Left forelimb (tissue), 1 donor: Measurements from ENCODE around the gene VAV1.
"Not testable (repeated sequence)": the region's sequence is repeated elsewhere in the genome, so short reads cannot be mapped to it uniquely, and the experiment has no call there.

ENCODE experiments used
- DNase-seq: peaks from one replicate; pipeline ENCODE4 v3.0.0-alpha.2; 2018; ENCODE audit warnings: low spot score

The VAV1 gene

DNA sequence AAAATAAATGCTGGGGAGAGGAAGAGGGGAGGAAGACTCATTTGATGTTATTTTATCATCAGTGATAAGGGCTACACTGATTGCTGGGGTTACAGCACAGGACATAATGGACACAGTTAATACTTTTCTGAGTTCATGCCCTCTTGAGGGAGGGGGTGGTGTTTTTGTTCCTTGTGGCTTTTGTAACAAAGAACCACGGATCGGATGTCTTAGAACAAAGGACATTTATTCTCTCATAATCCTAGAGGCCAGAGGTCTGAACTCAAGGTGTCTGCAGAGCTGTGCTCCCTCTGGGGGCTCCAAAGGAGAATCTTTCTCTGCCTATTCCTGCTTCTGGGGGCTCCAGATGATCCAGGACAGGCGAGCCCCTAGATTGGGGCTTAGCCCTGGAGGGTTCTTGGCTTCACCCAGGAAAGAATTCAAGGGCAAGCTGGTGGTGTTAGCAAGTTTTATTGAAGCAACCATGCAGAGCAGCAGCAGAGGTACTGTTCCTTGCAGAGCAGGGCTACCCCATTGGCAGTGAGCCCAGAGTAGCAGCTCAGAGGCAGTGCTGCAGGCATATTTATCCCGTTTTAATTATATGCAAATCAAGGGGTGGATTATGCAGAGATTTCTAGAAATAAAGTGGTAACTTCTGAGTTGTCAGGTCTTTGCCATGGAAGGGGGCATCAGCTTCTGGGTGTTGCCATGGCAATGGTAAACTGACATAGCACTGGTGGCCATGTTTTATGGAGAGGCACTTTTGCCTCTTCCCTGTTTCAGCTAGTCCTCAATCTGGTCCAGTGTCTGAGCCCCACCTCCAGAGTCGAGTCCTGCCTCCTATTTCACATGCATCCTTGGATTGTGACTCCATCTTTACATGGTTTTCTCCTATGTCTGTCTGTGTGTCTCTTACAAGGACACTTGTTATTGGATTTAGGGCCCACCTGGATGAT, 18.0 kb downstream of the VAV1 start:
- DNase-seq, result no peak

DNA sequence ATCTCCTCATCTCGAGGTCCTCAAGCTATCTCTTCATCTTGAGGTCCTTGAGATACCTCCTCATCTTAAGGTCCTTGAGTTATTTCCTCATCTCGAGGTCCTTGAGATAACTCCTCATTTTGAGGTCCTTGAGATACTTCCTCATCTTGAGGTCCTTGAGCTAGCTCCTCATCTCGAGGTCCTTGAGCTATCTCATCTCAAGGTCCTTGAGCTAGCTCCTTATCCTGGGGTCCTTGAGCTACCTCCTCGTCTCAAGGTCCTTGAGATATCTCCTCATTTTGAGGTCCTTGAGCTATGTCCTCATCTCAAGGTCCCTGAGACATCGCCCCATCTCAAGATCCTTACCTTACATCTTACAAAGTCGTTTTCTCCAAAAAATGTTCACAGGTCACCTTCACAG, 18.7 kb downstream of the VAV1 start:
- DNase-seq, result no peak

DNA sequence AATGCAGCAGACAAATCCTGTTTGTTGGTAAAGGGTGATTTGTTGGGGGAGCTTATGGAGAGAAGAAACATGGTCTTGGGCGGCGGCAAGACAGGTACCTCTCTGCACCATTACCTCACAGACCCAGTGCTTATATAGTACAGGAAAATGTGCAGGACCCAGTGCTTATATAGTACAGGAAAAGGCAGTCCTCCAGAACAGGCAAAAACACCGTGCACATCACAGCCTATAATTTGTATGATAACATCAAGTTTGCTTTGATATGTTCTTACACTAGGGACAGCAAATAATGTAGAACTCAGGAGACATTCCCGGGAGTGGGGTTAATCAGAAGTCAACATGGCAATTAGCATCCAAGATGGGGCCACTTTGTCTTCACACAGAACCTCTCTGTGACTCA, 20.9 kb downstream of the VAV1 start:
- DNase-seq, result no peak

DNA sequence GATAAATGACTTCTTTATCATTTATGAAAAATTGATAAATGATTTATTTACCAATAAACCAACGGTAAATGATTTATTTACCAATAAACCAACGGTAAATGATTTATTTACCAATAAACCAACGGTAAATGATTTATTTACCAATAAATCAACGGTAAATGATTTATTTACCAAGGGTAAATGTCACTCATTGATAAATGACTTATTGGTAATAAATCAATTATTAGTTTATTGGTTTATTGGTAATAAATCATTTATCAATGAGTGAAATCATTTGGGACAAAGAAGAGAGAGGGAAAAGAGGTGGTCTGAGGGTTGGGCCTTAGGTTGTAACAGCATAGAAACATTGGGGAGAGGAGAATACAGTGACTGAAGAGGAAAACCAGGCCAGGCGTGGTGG, 21.5 kb downstream of the VAV1 start:
- DNase-seq, result no peak

DNA sequence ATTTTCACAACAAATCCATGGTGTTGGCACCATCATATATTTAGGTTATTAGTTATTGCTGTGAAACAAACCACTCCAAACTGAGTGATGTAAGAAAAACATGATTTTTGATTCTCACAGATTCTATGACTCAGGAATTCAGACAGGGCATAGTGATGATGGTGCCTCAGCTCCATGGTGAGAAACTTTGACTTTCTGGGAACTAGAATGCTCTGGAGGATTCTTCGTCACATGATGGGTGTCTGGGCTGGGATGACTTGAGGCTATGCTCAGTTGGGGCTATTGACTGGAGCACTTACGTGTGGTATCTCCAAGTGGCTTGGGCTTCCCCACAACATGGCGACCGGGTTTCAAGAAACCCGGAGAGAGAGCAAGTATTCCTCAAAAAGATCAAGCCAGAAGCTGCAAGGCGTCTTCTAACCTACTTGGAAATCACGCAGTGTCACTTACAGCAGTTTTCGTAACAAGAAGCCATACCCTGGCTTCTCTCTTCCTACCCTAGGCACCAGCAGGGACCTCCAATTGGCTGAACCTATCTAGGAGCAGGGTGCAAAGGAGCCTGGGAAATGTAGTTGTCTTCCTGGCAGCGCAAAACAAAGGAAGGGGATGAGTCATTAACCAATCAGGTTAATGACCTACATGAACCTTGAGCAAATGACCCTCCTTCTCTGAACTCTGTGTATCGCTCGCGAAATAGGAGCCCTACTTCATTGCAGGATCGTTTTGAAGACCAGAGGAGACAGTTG, 22.4 kb downstream of the VAV1 start:
- no peak for DNase-seq

DNA sequence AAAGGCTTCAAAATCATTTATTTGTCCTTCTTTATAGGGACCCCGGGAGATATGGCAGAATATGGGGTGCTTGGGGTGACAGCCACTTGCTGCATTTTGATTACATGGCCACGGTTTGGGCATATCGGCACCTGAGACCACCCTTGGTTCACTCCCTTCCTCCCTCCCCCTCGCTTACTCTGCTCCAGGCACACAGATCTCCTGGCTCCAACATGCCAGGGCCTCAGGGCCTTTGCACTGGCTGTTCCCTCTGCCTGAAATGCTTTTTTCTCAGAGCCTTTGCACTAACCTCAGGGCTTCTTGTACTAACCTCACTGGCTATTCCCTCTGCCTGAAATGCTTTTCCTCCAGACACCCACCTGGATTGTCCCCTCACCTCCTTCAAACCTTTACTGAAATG, 23.8 kb downstream of the VAV1 start:
- DNase-seq, result no peak

DNA sequence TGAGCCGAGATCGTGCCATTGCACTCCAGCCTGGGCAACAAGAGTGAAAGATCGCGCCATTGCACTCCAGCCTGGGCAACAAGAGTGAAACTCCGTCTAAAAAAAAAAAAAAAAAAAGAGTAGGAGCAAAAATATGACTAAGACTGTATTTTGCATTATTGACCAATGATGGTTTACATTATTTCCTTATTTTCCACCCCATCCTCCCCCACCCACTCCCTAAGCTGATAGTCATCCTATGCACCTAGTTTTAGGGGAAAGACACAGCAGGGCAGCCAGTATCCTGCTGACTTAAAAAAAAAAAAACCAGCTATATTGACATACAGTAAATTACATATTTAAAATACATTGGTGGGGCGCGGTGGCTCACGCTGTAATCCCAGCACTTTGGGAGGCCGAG, 25.1 kb downstream of the VAV1 start:
- no peak for DNase-seq

DNA sequence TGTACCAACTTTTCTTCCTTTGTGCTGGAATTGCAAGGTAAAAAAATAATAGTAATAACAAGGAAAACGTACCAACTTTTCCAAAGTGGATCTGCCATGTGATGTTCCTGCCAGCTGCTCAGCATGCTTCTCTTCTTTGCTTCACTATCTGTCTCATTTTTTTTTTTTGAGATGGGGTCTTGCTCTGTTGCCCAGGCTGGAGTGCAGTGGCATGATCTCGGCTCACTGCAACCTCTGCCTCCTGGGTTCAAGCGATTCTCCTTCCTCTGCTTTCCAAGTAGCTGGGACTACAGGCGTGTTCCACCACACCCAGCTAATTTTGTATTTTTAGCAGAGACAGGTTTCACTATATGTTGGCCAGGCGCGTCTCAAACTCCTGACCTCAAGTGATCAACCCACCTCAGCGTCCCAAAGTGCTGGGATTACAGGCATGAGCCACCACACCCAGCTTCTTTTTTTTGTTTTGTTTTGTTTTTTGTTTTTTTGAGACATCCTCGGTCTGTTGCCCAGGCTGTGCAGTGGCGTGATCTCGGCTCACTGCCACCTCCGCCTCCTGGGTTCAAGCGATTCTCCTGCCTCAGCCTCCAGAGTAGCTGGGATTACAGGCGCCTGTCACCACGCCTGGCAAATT, 27.8 kb downstream of the VAV1 start:
- DNase-seq, result not testable (repeated sequence)

DNA sequence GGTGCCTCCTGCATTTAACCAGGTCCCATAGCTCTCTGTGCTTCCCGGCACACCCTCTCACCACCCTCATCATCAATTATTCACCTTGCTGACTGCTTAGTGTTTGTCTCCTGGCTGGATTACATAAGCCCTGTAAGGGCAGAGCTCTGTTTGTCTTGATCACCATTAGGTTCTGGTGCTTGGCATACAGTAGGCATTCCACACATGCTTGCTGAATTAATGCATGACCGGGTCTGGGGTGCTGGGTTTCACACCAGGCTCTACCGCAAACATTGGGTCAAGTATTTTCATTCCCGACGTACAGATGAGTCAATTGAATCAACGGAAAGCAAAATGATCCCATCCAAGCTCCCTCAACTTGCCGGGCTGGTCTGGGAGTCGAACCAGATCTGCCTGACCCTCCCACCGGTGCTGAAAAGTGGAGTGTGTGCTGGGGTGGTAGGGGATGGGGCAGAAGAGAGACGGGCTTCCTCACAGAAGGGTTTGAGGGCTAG, 28.5 kb downstream of the VAV1 start:
- DNase-seq, result no peak

DNA sequence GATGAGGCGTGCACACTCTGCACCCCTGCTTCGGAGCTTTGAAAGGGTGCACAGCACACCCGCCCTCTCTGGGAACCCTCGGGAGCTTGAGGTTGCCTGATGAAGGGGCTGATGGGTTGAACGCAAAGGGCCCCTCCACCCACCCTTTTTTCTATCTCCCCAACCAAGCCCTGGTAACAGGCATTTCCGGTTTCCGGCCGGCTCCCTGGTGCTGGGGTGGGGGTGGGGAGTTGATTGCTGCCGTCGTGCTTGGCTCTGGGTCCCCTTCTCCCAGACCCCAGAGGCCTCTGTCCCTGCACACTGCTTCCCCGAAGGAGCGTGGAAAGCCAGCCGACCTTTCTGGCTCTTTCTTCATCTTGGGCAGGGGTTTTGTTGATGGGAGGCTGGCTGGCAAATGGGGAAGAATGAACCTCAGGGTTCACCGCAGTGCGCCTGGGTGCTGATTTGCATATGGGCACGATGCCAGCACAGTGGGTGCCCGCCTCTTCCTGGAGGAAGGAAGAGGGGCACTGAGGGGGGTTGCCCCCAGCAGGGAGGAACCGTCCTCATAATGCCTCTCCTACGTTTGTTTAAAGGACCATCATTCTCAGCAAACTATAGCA, 29.1 kb downstream of the VAV1 start:
- DNase-seq, result no peak

DNA sequence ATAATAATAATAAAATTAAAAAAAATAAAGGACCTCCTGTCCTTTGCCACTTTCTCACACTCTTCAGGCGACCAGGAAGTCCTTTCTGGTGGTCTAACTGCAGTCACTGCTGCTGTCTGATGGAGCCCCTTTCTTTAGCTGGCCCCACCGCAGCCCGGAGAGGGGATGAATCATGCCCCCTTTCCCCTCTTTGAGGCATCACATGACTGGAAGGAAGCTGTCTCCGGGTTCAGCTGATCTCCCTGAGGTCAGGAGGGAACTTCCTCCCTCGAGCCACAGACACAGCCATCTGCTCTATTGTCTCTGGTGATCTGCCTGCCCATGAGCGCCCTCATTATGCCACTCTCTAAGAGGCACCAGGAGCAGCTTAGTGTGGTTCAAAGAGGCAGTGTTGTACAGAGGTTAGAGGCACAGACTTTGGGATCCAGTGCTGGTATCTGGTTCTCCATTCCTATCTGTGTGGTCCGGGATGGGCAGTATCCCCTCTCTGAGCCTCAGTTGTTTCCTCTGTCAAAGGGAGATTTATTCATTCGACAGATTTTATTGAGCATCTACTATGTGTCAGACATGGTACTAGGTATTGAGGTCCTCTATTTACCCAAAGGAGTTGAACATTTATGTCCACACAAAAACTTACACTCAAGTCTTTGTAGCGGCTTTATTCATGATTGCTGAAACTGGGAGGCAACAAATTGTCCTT, 30.0 kb downstream of the VAV1 start:
- no peak for DNase-seq

DNA sequence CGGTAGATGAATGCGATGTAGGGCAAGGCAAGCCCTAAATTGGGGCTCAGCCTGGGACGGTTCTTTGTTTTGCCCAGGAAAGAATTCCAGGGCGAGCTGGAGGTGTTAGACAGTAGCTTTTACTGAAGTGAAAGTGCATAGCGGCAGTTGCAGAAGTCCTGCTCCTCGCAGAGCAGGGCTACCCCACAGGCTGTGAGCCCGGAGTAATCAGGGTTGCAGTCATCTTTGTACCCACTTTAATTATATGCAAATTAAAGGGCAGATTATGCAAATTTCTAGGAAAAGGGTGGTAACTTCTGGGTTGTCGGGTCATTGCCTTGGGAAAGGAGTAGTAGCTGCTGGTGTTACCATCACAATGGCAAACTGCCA, 30.5 kb downstream of the VAV1 start:
- no peak for DNase-seq

DNA sequence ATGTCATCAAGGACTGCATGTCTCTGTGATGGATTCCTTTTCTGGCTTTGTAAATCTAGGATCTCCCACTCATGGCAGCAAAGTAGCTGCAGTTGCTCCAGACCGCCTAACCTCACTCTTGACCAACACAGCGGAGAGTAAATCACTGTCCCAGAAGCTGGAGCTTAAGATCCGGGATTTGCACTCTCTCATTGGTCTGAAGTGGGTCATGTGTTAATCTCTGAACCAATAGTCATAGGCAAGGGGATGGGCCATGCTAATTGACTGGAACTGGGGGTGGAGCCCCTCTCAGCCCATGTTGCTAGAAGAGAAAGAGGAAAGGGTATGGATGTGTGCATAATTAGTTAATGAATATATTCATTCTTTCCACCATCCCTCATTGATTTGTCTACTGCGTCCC, 34.0 kb downstream of the VAV1 start:
- no peak for DNase-seq

DNA sequence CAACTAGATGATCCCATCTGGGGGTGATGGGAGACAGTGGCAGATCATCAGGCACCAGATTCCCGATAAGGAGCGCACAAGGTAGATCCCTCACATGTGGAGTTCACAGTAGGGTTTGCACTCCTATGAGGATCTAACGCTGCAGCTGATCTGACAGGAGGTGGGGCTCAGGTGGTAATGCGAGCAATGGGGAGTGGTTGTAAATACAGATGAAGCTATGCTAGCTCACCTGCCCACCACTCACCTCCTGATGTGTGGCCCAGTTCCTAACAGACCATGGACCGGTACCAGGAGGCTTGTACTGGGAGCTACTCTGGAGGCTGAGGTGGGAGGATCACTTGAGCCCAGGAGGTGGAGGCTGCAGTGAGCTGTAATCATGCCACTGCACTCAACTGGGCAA, 34.8 kb downstream of the VAV1 start:
- no peak for DNase-seq

DNA sequence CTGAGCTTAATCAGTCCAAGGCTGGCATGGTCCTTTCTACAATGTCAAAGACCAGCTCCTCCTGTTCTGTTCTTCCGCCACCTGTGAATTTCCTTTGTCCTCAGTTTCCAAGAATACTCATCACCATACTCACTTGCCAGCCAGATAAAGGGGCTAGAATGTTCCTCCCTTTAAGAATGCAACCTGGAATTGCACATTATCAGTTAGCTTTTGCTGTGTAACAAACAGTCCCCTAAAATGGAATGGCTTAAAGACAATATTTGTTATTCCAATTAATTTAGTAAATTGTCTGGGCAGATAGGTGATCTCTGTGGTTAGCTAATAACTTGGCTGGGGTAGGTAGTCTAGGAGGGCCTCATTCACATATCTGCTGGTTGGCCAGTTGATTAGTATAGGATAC, 36.0 kb downstream of the VAV1 start:
- DNase-seq, result no peak

DNA sequence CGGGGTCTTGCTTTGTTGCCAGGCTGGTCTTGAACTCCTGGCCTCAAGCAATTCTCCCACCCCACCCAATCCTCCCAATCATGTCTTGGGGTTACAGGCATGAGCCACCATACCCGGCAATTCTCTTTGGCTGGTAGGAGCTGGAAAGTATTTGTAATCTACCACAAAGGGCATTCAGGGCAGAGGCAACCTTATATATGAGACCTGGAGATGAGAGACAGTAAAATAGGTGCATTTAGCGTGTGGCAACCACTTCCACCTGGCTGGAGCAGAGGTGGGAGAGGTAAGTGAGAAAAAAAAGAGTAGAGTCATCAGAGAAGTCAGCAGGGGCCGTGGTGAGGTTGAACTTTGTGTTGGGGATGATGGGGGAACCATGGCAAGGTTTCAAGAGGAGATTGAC, 36.8 kb downstream of the VAV1 start:
- DNase-seq, result no peak

DNA sequence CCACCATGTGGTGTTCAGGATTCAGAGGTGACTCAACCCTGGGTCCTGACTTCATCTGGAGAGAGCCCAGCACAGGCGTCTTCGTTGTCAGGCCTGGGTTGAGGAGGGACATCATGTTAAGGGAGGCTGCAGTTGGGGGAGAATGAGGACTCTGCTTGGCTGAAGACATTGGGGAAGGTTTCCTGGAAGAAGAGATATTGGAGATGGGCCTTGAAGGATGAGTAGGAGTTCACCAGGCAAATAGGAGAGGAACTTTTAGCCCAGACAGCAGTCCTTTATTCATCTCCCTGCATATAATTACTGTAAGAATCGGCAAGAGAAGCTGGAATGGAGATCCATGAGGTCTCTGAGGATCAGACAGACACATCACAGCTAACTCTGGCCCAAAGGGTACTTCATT, 38.9 kb downstream of the VAV1 start:
- DNase-seq, result no peak

DNA sequence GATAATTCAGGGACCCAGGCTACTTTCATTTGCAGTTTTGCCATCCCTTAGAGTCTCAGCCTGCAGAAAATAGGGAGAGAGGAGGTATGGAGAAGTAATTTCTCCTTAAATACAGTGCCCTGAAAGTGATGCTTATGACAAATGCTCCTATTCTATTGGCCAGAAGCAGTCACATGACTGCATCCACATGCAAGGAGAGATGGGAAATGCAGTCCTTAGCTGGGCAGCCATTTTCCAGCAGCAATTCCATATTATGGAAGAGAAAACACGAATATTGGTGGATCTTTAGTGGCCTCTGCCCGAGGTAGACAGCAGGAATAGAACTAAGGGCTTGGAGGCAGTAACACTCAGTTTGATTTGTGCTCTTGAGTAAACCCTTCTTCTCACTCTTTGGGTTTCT, 39.4 kb downstream of the VAV1 start:
- no peak for DNase-seq

DNA sequence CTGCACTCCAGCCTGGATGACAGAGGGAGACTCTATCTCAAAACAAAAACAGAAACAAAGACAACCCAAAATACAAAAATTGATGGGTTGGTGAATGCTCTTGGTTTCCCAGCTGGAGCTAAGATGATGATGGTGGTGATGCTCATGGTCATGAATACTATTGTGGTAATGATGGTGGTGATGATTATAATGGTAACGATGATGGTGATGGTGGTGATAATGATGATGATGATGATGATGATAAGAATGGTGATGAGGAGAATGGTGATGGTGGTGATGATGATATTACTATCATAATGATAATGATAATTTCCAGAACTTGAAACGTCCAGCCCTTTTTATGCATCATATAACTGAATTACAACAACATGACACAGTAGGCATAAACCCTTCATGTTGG, 40.1 kb downstream of the VAV1 start:
- DNase-seq, result no peak

DNA sequence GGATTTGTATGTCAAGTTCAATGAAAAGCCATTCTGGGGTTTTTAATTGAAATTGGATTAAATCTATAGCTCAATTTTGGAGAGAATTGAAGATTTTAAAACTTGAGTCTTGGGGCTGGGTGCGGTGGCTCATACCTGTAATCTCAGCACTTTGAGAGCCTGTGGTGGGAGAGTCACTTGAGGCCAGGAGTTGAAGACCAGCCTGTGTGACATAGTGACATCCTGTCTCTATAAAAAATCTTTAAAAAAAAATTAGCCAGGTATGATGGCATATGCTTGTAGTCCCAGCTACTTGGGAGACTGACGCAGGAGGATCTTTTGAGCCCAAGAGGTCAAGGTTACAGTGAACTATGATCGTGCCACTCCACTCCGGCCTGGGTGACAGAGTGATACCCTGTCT, 41.2 kb downstream of the VAV1 start:
- no peak for DNase-seq

DNA sequence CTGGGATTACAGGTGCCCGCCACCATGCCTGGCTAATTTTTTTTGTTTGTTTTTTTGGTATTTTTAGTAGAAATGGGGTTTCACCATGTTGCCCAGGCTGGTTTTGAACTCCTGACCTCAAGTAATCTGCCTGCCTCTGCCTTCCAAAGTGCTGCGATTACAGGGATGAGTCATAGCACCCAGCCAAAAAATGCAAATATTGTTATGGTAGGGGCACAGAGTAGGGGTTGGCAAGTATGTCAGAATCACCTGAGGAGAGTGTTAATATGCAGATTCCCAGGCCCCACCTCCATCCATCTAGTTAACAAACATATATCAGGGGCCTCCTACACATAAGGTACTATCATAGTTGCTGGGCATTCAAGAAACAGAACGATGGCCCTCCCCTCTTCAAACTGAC, 44.7 kb downstream of the VAV1 start:
- no peak for DNase-seq

DNA sequence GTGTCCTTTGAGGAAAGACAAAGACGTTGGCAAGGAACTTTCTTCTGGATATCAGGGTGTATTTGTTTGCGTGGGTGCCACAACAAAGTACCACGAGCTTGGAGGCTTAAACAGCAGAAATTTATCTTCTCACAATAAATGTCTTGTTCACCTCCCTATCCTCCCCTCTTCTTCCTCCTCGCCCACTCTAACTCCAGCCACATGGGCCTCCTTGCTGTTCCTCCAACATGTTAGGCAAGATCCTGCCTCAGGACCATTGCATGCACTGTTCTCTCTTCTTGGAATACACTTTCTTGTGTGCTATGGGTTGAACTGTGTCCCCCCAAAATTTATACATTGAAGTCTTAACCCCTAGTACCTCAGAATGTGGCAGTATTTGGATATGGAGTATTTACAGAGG, 45.7 kb downstream of the VAV1 start:
- DNase-seq, result no peak
